ENCODE data around the gene IKZF5.

IKZF5 gene

GRCh38 chr10:122988501-122988900, 20.1 kb downstream of the IKZF5 start:
- H3K4me3 ChIP-seq (ENCODE audit: control insufficient read depth, low read depth, low read length) = no peak overlapping the region
- peak; percentile 8 for DNase-seq (ENCODE audit: low read depth)
- no peak for TF ChIP-seq CTCF (conservative IDR thresholded peaks at IDR 0.05; ENCODE audit: control insufficient read depth, insufficient read depth, low read depth, low read length)

DNA sequence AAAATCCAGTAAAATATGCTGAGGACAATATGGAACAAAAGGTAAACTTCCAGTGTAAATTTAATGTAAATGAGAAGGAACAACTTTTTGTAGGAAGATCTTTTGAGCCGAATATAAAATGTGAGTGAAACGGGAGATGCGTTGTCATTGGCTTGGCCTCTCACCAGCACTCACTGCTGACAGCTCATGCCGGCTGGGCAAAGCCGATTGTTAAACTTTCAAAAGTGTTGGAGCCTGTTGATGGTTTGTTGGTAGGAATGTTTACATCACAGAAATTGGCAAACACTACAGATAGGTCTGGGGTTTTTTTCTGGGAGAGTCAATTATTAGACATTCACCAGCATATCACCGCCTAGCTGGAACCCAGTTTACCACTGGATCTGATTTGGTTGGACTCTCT, 22.3 kb downstream of the IKZF5 start:
- H3K4me3 ChIP-seq (ENCODE audit: control insufficient read depth, low read depth, low read length) = no peak overlapping the region
- TF ChIP-seq CTCF (conservative IDR thresholded peaks at IDR 0.05; ENCODE audit: control insufficient read depth, insufficient read depth, low read depth, low read length) = no peak
- DNase-seq (ENCODE audit: low read depth) = peak; percentile 23

- no peak for DNase-seq (ENCODE audit: low read depth)
- TF ChIP-seq CTCF (conservative IDR thresholded peaks at IDR 0.05; ENCODE audit: control insufficient read depth, insufficient read depth, low read depth, low read length) = no peak
- H3K4me3 ChIP-seq (ENCODE audit: control insufficient read depth, low read depth, low read length) = no peak overlapping the region
These were observed 23.9 kb downstream of the IKZF5 start for GRCh38 chr10:122984708-122985107.

DNA sequence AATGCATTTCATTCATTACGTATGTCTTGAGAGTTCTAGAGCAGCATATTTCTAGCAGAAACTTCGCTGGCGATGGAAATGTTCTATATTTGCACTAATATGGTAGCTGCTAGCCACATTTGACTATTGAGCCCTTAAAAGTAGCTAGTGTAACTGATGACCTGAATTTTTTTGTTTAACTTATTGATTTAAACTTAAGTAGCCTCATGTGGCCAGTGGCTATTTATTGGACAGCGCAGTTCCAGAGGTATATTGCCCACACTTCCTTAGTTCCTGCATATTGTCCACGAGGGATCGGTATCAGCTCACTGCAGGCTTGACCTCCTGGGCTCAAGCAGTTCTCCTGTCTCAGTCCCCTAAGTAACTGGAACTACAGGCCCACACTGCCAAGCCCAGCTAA, 24.7 kb downstream of the IKZF5 start:
- DNase-seq (ENCODE audit: low read depth) = no peak
- H3K4me3 ChIP-seq (ENCODE audit: control insufficient read depth, low read depth, low read length) = no peak overlapping the region

GRCh38 chr10:122981066-122981464, 27.5 kb downstream of the IKZF5 start:
- peak; percentile 71 for TF ChIP-seq CTCF (conservative IDR thresholded peaks at IDR 0.05; ENCODE audit: control insufficient read depth, insufficient read depth, low read depth, low read length)
- DNase-seq (ENCODE audit: low read depth) = peak; percentile 73
- peak overlapping the region; percentile 76 for H3K4me3 ChIP-seq (ENCODE audit: control insufficient read depth, low read depth, low read length)

More for the DNA sequence above, 24.7 kb downstream of the IKZF5 start:
- TF ChIP-seq CTCF (conservative IDR thresholded peaks at IDR 0.05; ENCODE audit: control insufficient read depth, insufficient read depth, low read depth, low read length) = no peak

GRCh38 chr10:122980209-122981065, 28.2 kb downstream of the IKZF5 start, which contains the start of gene PSTK:
PSTK (plus strand) TSS chr10:122980401; CDS start chr10:122980480, 79 bp downstream.
- peak; percentile 82 for TF ChIP-seq CTCF (conservative IDR thresholded peaks at IDR 0.05; ENCODE audit: control insufficient read depth, insufficient read depth, low read depth, low read length)
- DNase-seq (ENCODE audit: low read depth) = peak; percentile 91
- peak within 1 kb of the TSS; percentile 76 for H3K4me3 ChIP-seq (ENCODE audit: control insufficient read depth, low read depth, low read length)
